ENCODE measurements around the gene AHDC1.

AHDC1 gene

GRCh38 chr1:27527890-27528817, 75.8 kb downstream of the AHDC1 start:
- TF ChIP-seq EZH2 (optimal IDR thresholded peaks at IDR 0.05; ENCODE audit: low read depth, low read length) (no peak), CTCF (IDR thresholded peaks at IDR 0.05; ENCODE audit: low read length) (no peak), EZH2phosphoT487 (IDR thresholded peaks at IDR 0.05; ENCODE audit: low read length) (no peak)
- Histone ChIP-seq H3K4me1 (ENCODE audit: low read length) (peaks cover 8% of the 10 kb centered on the region), H3K79me2 (ENCODE audit: low read length) (no peaks in the 10 kb centered on the region), H3K9ac (ENCODE audit: low read length) (no peak overlapping the region), H3K9me2 (replicated peaks; ENCODE audit: insufficient read depth, low read length) (no peaks in the 10 kb centered on the region), H3F3A (ENCODE audit: insufficient read depth, low read length) (no peaks in the 10 kb centered on the region), H3K27me3 (replicated peaks; ENCODE audit: insufficient read depth, low read length) (no peaks in the 10 kb centered on the region; the same call in 1 of the 2 replicates), H3K36me3 (replicated peaks; ENCODE audit: insufficient read depth, low read length) (no peaks in the 10 kb centered on the region), H3K4me3 (ENCODE audit: low read length) (peak overlapping the region; percentile 48), H3K9me3 (replicated peaks; ENCODE audit: insufficient read depth, low read length) (no peaks in the 10 kb centered on the region), H3K27ac (ENCODE audit: low read length) (no peak overlapping the region), H2AFZ (ENCODE audit: low read length) (peak overlapping the region; percentile 36; the same call in 1 of the 2 replicates), H3K4me2 (ENCODE audit: low read depth, low read length) (peak overlapping the region; percentile 64), H4K20me1 (ENCODE audit: insufficient read depth, low read length) (no peaks in the 10 kb centered on the region)
- peak; percentile 33 for DNase-seq

- Histone ChIP-seq H3K4me2 (ENCODE audit: low read depth, low read length) (peak overlapping the region; percentile 64; the same call in 1 of the 2 replicates), H3K4me1 (ENCODE audit: low read length) (peaks cover 8% of the 10 kb centered on the region), H3K4me3 (ENCODE audit: low read length) (peak overlapping the region; percentile 48), H3K9ac (ENCODE audit: low read length) (no peak overlapping the region), H4K20me1 (ENCODE audit: insufficient read depth, low read length) (no peaks in the 10 kb centered on the region), H3K9me2 (replicated peaks; ENCODE audit: insufficient read depth, low read length) (no peaks in the 10 kb centered on the region), H3K79me2 (ENCODE audit: low read length) (no peaks in the 10 kb centered on the region), H3K36me3 (replicated peaks; ENCODE audit: insufficient read depth, low read length) (no peaks in the 10 kb centered on the region), H3K27me3 (replicated peaks; ENCODE audit: insufficient read depth, low read length) (no peaks in the 10 kb centered on the region; the same call in 1 of the 2 replicates), H3F3A (ENCODE audit: insufficient read depth, low read length) (no peaks in the 10 kb centered on the region), H3K9me3 (replicated peaks; ENCODE audit: insufficient read depth, low read length) (no peaks in the 10 kb centered on the region), H2AFZ (ENCODE audit: low read length) (peak overlapping the region; percentile 36; the same call in 1 of the 2 replicates), H3K27ac (ENCODE audit: low read length) (no peak overlapping the region)
- no peak for DNase-seq
- TF ChIP-seq CTCF (IDR thresholded peaks at IDR 0.05; ENCODE audit: low read length) (no peak), EZH2phosphoT487 (IDR thresholded peaks at IDR 0.05; ENCODE audit: low read length) (no peak), EZH2 (optimal IDR thresholded peaks at IDR 0.05; ENCODE audit: low read depth, low read length) (no peak)
These were observed 76.6 kb downstream of the AHDC1 start for GRCh38 chr1:27527223-27527889.

- H3K9me2 ChIP-seq (replicated peaks; ENCODE audit: insufficient read depth, low read length): no peaks in the 10 kb centered on the region
- no peak overlapping the region for H3K27ac ChIP-seq (ENCODE audit: low read length)
- no peak overlapping the region for H3K4me3 ChIP-seq (ENCODE audit: low read length)
- H3K27me3 ChIP-seq (replicated peaks; ENCODE audit: insufficient read depth, low read length): no peaks in the 10 kb centered on the region; the same call in 1 of the 2 replicates
- DNase-seq: no peak
- H4K20me1 ChIP-seq (ENCODE audit: insufficient read depth, low read length): no peaks in the 10 kb centered on the region
- no peak overlapping the region for H3K9ac ChIP-seq (ENCODE audit: low read length)
- no peaks in the 10 kb centered on the region for H3K36me3 ChIP-seq (replicated peaks; ENCODE audit: insufficient read depth, low read length)
- TF ChIP-seq CTCF (IDR thresholded peaks at IDR 0.05; ENCODE audit: low read length) (no peak), EZH2 (optimal IDR thresholded peaks at IDR 0.05; ENCODE audit: low read depth, low read length) (no peak), EZH2phosphoT487 (IDR thresholded peaks at IDR 0.05; ENCODE audit: low read length) (no peak)
- H3K9me3 ChIP-seq (replicated peaks; ENCODE audit: insufficient read depth, low read length): no peaks in the 10 kb centered on the region
- H2AFZ ChIP-seq (ENCODE audit: low read length): no peak overlapping the region
- no peak overlapping the region for H3K4me2 ChIP-seq (ENCODE audit: low read depth, low read length)
- H3K79me2 ChIP-seq (ENCODE audit: low read length): no peaks in the 10 kb centered on the region
- peaks cover 8% of the 10 kb centered on the region for H3K4me1 ChIP-seq (ENCODE audit: low read length)
- no peaks in the 10 kb centered on the region for H3F3A ChIP-seq (ENCODE audit: insufficient read depth, low read length)
These were observed 77.2 kb downstream of the AHDC1 start for GRCh38 chr1:27526569-27527222.

All from MM.1S (cell line).